NK-92 (cell line): Measurements from ENCODE around the gene C1orf74.

Experiments used
- DNase-seq: peaks from one replicate; lab custom pipeline; 2025; ENCODE audit not compliant: unreplicated experiment; lab: John Stamatoyannopoulos, UW

C1orf74 gene

GRCh38 chr1:209784265-209785169, at the start of gene C1orf74:
C1orf74 (minus strand) TSS chr1:209784559; CDS start chr1:209783634, 925 bp downstream.
- peak; percentile 97 for DNase-seq

GRCh38 chr1:209831615-209832014, 47.3 kb upstream of the C1orf74 start:
- DNase-seq: no peak

- DNase-seq: no peak
These were observed 46.4 kb upstream of the C1orf74 start for GRCh38 chr1:209830722-209831121.

GRCh38 chr1:209829716-209830115, 45.4 kb upstream of the C1orf74 start:
- DNase-seq: no peak

GRCh38 chr1:209827384-209828262, 43.3 kb upstream of the C1orf74 start, which contains the start of gene UTP25:
UTP25 (plus strand) TSS chr1:209827972; CDS start chr1:209828064, 92 bp downstream.
- peak; percentile 44 for DNase-seq

GRCh38 chr1:209825591-209826434, 41.5 kb upstream of the C1orf74 start:
- DNase-seq: no peak

GRCh38 chr1:209823143-209824041, 39.0 kb upstream of the C1orf74 start:
- no peak for DNase-seq

- no peak for DNase-seq
These were observed 38.3 kb upstream of the C1orf74 start for GRCh38 chr1:209822706-209823105.

- no peak for DNase-seq
These were observed 36.6 kb upstream of the C1orf74 start for GRCh38 chr1:209820986-209821385.

- DNase-seq: no peak
These were observed 34.7 kb upstream of the C1orf74 start for GRCh38 chr1:209819058-209819457.

GRCh38 chr1:209817691-209818090, 33.3 kb upstream of the C1orf74 start:
- no peak for DNase-seq

GRCh38 chr1:209816923-209817322, 32.6 kb upstream of the C1orf74 start:
- DNase-seq: no peak

- DNase-seq: no peak
These were observed 31.6 kb upstream of the C1orf74 start for GRCh38 chr1:209815931-209816341.

- no peak for DNase-seq
These were observed 31.1 kb upstream of the C1orf74 start for GRCh38 chr1:209815490-209815889.

- no peak for DNase-seq
These were observed 29.5 kb upstream of the C1orf74 start for GRCh38 chr1:209813902-209814301.

- DNase-seq: no peak
These were observed 26.4 kb upstream of the C1orf74 start for GRCh38 chr1:209810783-209811182.

GRCh38 chr1:209809611-209810010, 25.3 kb upstream of the C1orf74 start:
- no peak for DNase-seq

- DNase-seq: no peak
These were observed 23.8 kb upstream of the C1orf74 start for GRCh38 chr1:209808059-209808581.

GRCh38 chr1:209807509-209807908, 23.1 kb upstream of the C1orf74 start:
- DNase-seq: no peak
